Measurements from ENCODE around the gene SCARB1. TPM values are rescaled to one million over a fixed set of nuclear protein-coding genes. Genes with fewer than 3 reads are reported as not detected.

The SCARB1 gene
- total RNA-seq, 1 donor from 2014 or later, result 8.7 TPM

- DNase-seq (ENCODE audit: low spot score), result no peak
These were observed 41.4 kb downstream of the SCARB1 start for GRCh38 chr12:124822218-124822617.

- no peak for DNase-seq (ENCODE audit: low spot score)
These were observed 42.1 kb downstream of the SCARB1 start for GRCh38 chr12:124821252-124822200.

DNA sequence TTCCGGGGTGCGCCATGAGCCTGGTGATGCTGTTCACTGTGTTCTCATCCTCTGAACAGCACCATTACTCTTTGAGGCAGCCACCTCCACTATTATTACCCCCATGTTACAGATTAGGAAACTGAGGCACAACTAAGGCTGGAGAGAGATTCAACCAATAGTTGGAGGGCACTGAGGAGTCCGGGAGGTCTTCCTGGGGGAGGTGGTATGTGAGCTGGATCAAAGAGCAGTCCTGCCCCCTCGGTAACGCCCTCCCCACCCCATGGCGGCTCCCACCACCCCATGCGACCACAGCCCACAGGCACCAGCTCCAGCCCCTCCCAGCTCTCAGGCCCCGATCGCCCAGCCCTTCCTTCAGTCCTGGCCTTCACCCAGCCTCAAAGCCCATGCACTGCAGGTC lies 43.5 kb downstream of the SCARB1 start:
- no peak for DNase-seq (ENCODE audit: low spot score)

DNA sequence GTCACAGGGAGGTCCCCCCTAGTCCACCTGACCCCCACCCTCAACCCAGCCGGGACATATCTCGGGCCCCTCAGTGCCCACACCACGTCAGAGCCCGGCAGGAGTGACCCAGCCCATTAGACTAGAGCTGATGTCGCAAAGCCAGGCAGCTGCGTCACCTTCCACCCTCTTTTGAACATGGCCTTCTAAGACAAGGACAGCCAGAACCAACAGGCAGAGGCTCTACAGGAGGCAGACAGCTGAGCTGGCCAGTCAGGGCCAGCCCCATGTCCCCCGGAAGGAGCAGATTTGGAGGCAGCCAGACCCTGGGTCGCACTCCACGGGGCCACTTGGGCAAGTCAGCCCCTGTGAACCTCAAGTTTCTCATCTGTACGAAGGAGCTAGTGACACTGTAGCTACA lies 44.1 kb downstream of the SCARB1 start:
- DNase-seq (ENCODE audit: low spot score), result no peak

DNA sequence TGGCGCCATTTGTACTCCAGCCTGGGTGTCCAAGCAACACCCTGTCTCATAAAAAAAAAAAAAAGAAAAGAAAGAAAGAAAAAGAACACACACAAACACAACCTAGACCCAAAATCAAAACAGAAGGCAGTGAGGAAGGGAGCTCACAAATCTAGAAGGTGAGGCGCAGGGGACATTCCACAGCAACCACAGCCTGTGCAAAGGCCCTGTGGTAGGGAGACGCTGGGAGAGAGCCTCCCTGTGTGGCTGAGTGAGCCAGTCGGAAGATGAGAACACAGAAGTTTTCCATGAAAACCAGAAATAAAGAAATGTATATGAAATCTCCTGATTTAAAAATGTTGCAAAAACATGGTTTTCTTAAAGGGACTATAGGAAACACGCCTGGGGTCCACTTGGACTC lies 44.6 kb downstream of the SCARB1 start:
- no peak for DNase-seq (ENCODE audit: low spot score)

DNA sequence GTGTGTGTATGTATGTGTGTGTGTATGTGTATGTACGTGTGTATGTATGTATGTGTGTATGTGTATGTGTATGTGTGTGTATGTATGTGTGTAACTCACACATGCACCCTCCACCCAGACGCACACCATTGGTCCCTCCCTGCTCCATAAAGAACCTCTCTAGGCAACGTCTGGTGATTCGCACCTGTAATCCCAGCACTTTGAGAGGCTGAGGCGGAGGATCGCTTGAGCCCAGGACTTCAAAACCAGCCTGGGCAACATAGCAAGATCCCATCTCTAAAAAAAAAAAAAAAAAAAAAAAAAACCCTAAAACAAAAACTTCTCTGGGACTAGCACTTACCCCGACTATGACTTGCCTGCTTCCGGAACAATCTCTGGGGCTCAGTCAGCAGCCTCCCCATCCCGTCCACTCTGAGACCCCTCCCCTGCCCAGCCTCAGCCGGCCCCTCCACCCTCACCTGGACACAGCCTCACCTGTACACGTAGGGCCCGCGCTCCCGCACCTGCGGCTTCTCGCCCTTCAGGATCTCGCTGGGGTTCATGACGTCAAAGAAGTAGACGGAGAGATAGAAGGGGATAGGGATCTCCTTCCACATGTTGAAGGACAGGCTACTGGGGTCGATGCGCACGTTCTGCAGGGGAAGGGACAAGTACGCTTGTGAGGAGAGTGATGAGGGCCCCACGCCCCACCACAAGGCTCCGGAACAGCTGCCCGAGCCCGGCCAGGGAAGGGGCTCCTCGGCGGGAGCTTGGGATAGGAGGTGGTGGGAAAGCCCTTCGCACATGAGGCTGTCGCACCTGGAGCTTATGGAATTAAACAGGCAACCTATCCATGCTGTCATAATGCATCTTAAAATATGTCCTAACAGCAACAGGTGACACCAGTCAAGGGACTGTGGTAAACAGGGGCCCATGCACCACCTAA lies 46.3 kb downstream of the SCARB1 start:
- no peak for DNase-seq (ENCODE audit: low spot score)

DNA sequence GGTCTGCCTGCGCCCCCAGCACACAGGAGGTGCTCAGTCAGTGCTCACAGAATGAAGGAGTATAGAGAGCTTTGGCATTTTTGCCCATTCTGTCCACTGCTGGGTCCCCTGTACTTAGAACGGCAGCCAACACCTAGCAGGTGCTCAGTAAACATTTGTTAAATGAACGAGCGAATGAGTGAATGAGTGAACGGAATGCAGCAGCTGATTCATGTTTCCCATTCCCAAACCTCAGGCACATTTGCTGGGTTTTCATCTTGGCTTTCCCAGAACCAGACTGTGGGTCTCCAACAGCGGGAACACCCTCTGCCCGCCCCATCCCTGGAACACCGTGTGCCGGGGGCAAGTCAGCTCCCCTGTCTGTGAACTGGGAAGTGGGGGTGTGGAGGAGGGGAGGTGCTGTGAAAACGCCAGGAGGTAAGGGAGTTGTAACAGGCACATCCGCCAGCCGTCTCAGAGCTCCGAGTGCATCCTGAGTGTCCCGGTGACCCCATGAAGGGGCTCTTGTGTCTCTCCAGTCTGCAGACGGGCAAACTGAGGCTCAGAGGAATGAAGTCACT lies 47.3 kb downstream of the SCARB1 start:
- no peak for DNase-seq (ENCODE audit: low spot score)

DNA sequence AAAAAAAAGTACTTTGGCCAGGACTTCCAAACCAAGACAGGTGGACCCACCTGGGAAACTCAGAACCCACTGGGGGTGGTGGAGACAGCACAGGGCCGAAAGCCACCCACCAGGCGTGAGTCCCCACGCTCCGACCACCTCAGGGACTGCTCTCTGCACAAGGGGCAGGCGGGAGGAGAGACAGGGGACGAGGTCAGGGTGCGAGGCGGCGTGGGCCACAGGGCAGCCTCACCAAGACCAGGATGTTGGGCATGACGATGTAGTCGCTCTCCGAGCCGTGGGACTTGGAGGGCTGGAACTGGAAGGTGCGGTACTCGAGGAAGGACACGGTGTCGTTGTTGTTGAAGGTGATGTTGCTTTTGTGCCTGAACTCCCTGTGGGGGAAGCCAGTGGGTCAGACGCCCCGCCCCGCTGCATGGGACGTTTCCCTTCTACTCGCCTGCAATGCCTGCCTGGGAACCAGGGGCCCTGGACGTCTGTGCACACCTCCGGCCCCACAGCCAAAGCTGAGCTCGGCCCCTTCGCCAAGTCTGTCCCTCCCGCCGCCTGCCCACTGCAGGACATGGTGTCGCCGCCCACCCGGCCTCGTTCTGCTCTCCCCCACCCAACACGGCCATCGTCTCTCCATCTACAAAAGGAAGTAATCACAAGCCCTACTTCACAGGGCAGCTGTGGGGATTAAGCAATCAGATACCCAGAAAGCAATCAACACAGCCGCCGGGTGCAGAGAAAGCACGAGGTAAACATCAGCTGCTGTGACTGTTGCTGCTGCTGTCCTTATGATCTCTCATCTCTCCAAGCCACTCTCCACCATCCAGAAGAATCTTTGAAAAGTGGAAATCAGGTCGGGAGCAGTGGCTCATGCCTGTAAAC lies 48.7 kb downstream of the SCARB1 start:
- no peak for DNase-seq (ENCODE audit: low spot score)

- DNase-seq (ENCODE audit: low spot score), result no peak
These were observed 49.9 kb downstream of the SCARB1 start for GRCh38 chr12:124813782-124814181.

GRCh38 chr12:124812979-124813378 lies 50.7 kb downstream of the SCARB1 start:
- no peak for DNase-seq (ENCODE audit: low spot score)

- no peak for DNase-seq (ENCODE audit: low spot score)
These were observed 51.3 kb downstream of the SCARB1 start for GRCh38 chr12:124812356-124812755.

- DNase-seq (ENCODE audit: low spot score), result no peak
These were observed 52.0 kb downstream of the SCARB1 start for GRCh38 chr12:124811633-124812032.

DNA sequence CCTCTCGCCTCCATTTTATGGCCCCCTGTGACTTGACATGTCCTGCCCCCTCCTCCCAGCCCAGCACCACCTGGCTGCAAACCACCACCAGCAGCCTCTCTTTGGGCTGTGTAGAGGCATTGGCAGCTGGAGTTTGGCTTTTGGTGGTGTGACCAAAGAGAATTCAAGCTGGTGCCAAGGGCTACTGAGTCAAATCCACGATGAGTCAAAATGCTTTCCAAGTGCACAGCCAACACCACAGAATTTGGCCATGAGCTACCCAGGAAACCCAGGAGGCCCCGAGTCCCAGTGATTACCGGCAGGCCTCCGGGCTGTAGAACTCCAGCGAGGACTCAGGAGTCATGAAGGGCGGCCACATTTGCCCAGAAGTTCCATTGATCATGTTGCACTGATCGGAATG lies 53.8 kb downstream of the SCARB1 start:
- no peak for DNase-seq (ENCODE audit: low spot score)

GRCh38 chr12:124809391-124809790 lies 54.3 kb downstream of the SCARB1 start:
- no peak for DNase-seq (ENCODE audit: low spot score)

- no peak for DNase-seq (ENCODE audit: low spot score)
These were observed 55.4 kb downstream of the SCARB1 start for GRCh38 chr12:124808272-124808671.

GRCh38 chr12:124805876-124806668 lies 57.6 kb downstream of the SCARB1 start:
- no peak for DNase-seq (ENCODE audit: low spot score)

GRCh38 chr12:124805050-124805449 lies 58.6 kb downstream of the SCARB1 start:
- no peak for DNase-seq (ENCODE audit: low spot score)

DNA sequence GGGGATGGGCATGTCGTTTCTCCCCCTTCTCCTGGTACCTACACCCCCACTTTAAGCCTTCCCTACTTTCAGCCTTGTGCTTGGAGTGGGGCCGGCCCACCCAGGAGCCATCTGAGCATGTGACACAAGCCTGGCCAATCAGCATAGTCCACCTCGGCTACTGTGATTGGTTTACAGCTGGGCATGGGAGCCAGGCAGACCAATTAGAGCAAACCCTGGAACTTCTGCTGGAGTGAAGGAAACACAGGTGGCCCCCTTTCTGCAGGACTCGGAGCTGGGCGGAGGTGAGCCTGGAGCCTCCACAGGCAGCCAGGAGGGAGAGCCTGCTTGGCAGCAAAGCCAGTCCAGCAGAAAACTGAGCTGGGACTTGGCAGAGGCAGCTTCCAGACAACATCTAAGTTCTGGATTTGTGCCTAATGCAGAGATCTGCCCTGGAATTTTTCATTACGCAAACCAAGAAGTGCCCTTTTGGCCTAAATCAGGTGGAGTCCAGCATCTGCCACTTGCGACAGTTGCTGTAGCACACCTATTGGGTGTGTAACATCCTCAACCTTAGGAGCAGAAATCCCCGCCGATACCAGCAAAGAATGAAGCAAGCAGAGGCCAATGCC lies 59.5 kb downstream of the SCARB1 start:
- peak; percentile 86 for DNase-seq (ENCODE audit: low spot score)

DNA sequence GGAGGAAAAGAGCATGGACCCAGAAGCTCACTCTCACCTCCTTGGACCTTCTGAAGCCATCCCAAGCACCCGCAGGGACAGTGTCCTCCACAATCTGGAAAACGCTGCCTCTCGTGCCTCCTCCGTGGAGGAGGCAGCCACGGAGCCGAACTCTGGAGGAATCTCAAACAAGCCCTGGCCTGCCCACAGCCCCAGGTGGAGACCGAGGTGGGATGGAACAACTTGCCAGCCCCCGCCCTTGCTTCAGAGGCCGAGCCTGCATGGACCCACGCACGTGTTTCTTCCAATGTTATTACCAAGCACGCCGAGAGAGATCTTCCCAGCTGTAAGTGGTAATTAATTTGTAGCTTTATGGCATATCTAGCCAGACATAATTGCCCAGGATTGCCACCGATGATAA lies 61.3 kb downstream of the SCARB1 start:
- DNase-seq (ENCODE audit: low spot score), result no peak

- DNase-seq (ENCODE audit: low spot score), result no peak
These were observed 63.2 kb downstream of the SCARB1 start for GRCh38 chr12:124800506-124800905.
